Femur (tissue), 1 donor: ENCODE data around the gene UBE2E3.

Experiments used
- DNase-seq: peaks from one replicate; pipeline ENCODE4 v3.0.0-alpha.2; 2017

Gene UBE2E3

GRCh38 chr2:180979749-180980105, 678 bp upstream of the UBE2E3 start:
- DNase-seq: no peak

- DNase-seq: peak; percentile 37
Measured at GRCh38 chr2:180980943-180981911, 822 bp downstream of the UBE2E3 start.

GRCh38 chr2:180983468-180984242, 3.2 kb downstream of the UBE2E3 start:
- DNase-seq: peak; percentile 34

GRCh38 chr2:180985771-180986395, 5.5 kb downstream of the UBE2E3 start:
- no peak for DNase-seq

- no peak for DNase-seq
Measured at GRCh38 chr2:180987146-180987545, 6.7 kb downstream of the UBE2E3 start.

GRCh38 chr2:180990337-180990736, 9.9 kb downstream of the UBE2E3 start:
- no peak for DNase-seq

GRCh38 chr2:180990794-180991193, 10.4 kb downstream of the UBE2E3 start:
- no peak for DNase-seq

- no peak for DNase-seq
Measured at GRCh38 chr2:180991361-180991760, 11.0 kb downstream of the UBE2E3 start.

- DNase-seq: no peak
Measured at GRCh38 chr2:180991820-180992219, 11.4 kb downstream of the UBE2E3 start.

- DNase-seq: no peak
Measured at GRCh38 chr2:180992994-180993393, 12.6 kb downstream of the UBE2E3 start.

- no peak for DNase-seq
Measured at GRCh38 chr2:180999274-180999964, 19.0 kb downstream of the UBE2E3 start.

GRCh38 chr2:181004647-181005325, 24.4 kb downstream of the UBE2E3 start:
- no peak for DNase-seq

- no peak for DNase-seq
Measured at GRCh38 chr2:181005326-181005655, 24.9 kb downstream of the UBE2E3 start.

GRCh38 chr2:181005809-181006208, 25.4 kb downstream of the UBE2E3 start:
- DNase-seq: no peak

GRCh38 chr2:181007086-181007837, 26.9 kb downstream of the UBE2E3 start:
- no peak for DNase-seq

- DNase-seq: no peak
Measured at GRCh38 chr2:181008407-181008806, 28.0 kb downstream of the UBE2E3 start.

GRCh38 chr2:181021199-181021789, 40.9 kb downstream of the UBE2E3 start:
- no peak for DNase-seq

GRCh38 chr2:181022652-181023051, 42.2 kb downstream of the UBE2E3 start:
- DNase-seq: no peak

GRCh38 chr2:181025004-181025403, 44.6 kb downstream of the UBE2E3 start:
- DNase-seq: no peak

- DNase-seq: no peak
Measured at GRCh38 chr2:181036445-181036844, 56.0 kb downstream of the UBE2E3 start.
